ENCODE measurements around the gene COMMD3.

Gene COMMD3

GRCh38 chr10:22340329-22341189 lies 24.4 kb downstream of the COMMD3 start:
- Histone ChIP-seq H3K4me3 (ENCODE audit: low read length, poor library complexity, severe bottlenecking) (peak overlapping the region; percentile 76), H3K9me2 (replicated peaks; ENCODE audit: low read depth, low read length) (no peaks in the 10 kb centered on the region), H3K9me3 (ENCODE audit: insufficient read depth, low read depth, low read length) (no peaks in the 10 kb centered on the region), H3K4me1 (ENCODE audit: insufficient read depth, low read length, poor library complexity, severe bottlenecking) (peaks cover 50% of the 10 kb centered on the region), H3K36me3 (ENCODE audit: insufficient read depth, low read length) (no peaks in the 10 kb centered on the region), H3K4me2 (ENCODE audit: low read depth, low read length, poor library complexity, severe bottlenecking) (peak overlapping the region; percentile 75), H3K9ac (ENCODE audit: low read depth, low read length, poor library complexity, severe bottlenecking) (peak overlapping the region; percentile 90), H2AFZ (ENCODE audit: low read length) (no peak overlapping the region), H3F3A (ENCODE audit: low read depth) (peaks cover 3% of the 10 kb centered on the region; the same call in 1 of the 2 replicates), H4K20me1 (ENCODE audit: insufficient read depth, low read length, poor library complexity, severe bottlenecking) (no peaks in the 10 kb centered on the region), H3K79me2 (ENCODE audit: insufficient read depth, low read length) (peaks cover 50% of the 10 kb centered on the region), H3K27me3 (ENCODE audit: insufficient read depth, low read length, poor library complexity, severe bottlenecking) (no peaks in the 10 kb centered on the region)
- TF ChIP-seq, protein P1, sequence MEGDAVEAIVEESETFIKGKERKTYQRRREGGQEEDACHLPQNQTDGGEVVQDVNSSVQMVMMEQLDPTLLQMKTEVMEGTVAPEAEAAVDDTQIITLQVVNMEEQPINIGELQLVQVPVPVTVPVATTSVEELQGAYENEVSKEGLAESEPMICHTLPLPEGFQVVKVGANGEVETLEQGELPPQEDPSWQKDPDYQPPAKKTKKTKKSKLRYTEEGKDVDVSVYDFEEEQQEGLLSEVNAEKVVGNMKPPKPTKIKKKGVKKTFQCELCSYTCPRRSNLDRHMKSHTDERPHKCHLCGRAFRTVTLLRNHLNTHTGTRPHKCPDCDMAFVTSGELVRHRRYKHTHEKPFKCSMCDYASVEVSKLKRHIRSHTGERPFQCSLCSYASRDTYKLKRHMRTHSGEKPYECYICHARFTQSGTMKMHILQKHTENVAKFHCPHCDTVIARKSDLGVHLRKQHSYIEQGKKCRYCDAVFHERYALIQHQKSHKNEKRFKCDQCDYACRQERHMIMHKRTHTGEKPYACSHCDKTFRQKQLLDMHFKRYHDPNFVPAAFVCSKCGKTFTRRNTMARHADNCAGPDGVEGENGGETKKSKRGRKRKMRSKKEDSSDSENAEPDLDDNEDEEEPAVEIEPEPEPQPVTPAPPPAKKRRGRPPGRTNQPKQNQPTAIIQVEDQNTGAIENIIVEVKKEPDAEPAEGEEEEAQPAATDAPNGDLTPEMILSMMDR (conservative IDR thresholded peaks at IDR 0.05; ENCODE audit: low read length): no peak
- TF ChIP-seq EZH2phosphoT487 (IDR thresholded peaks at IDR 0.05; ENCODE audit: borderline replicate concordance): no peak

GRCh38 chr10:22341190-22341925 lies 25.2 kb downstream of the COMMD3 start:
- Histone ChIP-seq H4K20me1 (ENCODE audit: insufficient read depth, low read length, poor library complexity, severe bottlenecking) (no peaks in the 10 kb centered on the region), H3K9me3 (ENCODE audit: insufficient read depth, low read depth, low read length) (no peaks in the 10 kb centered on the region), H3K9ac (ENCODE audit: low read depth, low read length, poor library complexity, severe bottlenecking) (peak overlapping the region; percentile 90), H2AFZ (ENCODE audit: low read length) (no peak overlapping the region), H3K36me3 (ENCODE audit: insufficient read depth, low read length) (no peaks in the 10 kb centered on the region), H3K4me3 (ENCODE audit: low read length, poor library complexity, severe bottlenecking) (peak overlapping the region; percentile 76), H3K9me2 (replicated peaks; ENCODE audit: low read depth, low read length) (no peaks in the 10 kb centered on the region), H3F3A (ENCODE audit: low read depth) (peaks cover 3% of the 10 kb centered on the region; the same call in 1 of the 2 replicates), H3K79me2 (ENCODE audit: insufficient read depth, low read length) (peaks cover 43% of the 10 kb centered on the region), H3K27me3 (ENCODE audit: insufficient read depth, low read length, poor library complexity, severe bottlenecking) (no peaks in the 10 kb centered on the region), H3K4me2 (ENCODE audit: low read depth, low read length, poor library complexity, severe bottlenecking) (peak overlapping the region; percentile 73), H3K4me1 (ENCODE audit: insufficient read depth, low read length, poor library complexity, severe bottlenecking) (peaks cover 50% of the 10 kb centered on the region)
- TF ChIP-seq, protein P1 (conservative IDR thresholded peaks at IDR 0.05; ENCODE audit: low read length): no peak
- TF ChIP-seq EZH2phosphoT487 (IDR thresholded peaks at IDR 0.05; ENCODE audit: borderline replicate concordance): no peak

DNA sequence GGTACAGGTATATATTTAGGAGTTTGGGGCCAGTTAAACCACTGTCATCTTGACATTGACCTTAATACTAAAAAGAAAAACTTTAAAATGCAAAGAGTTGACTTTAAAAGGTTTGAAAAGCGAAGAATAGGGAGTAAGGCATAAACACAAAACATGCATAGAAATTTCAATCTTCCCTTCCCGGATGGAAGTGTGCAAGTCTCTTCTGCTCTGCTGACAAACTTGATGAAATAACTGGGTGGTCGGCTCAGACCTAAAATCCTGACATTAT lies 25.7 kb downstream of the COMMD3 start:
- Histone ChIP-seq H3K4me3 (ENCODE audit: low read length, poor library complexity, severe bottlenecking) (peak overlapping the region; percentile 76), H4K20me1 (ENCODE audit: insufficient read depth, low read length, poor library complexity, severe bottlenecking) (no peaks in the 10 kb centered on the region), H2AFZ (ENCODE audit: low read length) (no peak overlapping the region), H3K9me3 (ENCODE audit: insufficient read depth, low read depth, low read length) (no peaks in the 10 kb centered on the region), H3K9me2 (replicated peaks; ENCODE audit: low read depth, low read length) (no peaks in the 10 kb centered on the region), H3K36me3 (ENCODE audit: insufficient read depth, low read length) (no peaks in the 10 kb centered on the region), H3F3A (ENCODE audit: low read depth) (peaks cover 3% of the 10 kb centered on the region; the same call in 1 of the 2 replicates), H3K4me1 (ENCODE audit: insufficient read depth, low read length, poor library complexity, severe bottlenecking) (peaks cover 50% of the 10 kb centered on the region), H3K4me2 (ENCODE audit: low read depth, low read length, poor library complexity, severe bottlenecking) (peak overlapping the region; percentile 73), H3K79me2 (ENCODE audit: insufficient read depth, low read length) (peaks cover 43% of the 10 kb centered on the region), H3K27me3 (ENCODE audit: insufficient read depth, low read length, poor library complexity, severe bottlenecking) (no peaks in the 10 kb centered on the region), H3K9ac (ENCODE audit: low read depth, low read length, poor library complexity, severe bottlenecking) (peak overlapping the region; percentile 90)
- no peak for TF ChIP-seq EZH2phosphoT487 (IDR thresholded peaks at IDR 0.05; ENCODE audit: borderline replicate concordance)
- TF ChIP-seq, protein P1 (conservative IDR thresholded peaks at IDR 0.05; ENCODE audit: low read length): no peak

Data from Loucy (cell line).